ENCODE measurements around the gene SCRT2.

SCRT2 gene

DNA sequence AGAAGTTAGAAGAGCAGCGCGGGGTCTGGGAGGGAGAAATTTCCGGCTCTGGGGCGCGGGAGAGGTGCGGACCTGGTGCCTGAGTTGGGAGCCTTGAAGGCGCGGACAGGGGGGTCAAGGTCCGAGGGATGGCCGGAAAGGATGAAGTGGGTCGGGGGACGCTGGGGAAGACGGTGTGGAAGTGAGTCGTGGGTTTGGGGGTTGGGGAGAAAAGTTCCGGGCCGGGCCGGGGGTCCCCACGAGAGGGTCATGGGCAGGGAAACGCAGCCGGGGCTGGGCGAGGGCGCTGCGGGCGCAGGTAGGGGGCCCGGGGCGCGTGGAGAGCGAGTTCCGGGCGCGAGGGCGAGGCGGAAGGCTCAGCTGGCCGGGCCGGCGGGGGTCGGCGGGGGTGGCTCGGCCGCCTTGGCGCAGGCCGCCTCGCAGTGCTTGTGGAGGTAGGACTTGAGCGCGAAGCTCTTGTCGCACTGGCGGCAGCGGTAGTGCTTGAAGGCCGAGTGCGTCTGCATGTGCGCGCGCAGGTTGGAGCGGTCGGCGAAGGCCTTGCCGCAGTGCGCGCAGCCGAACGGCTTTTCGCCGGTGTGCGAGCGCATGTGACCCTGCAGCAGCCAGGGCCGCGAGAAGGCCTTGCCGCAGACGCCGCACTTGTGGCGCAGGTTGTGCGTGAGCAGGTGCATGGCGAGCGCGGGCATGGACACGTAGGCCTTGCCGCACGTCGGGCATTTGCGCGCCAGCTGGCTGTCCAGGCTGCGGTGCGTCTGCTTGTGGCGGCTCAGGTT is 12.1 kb downstream of the SCRT2 start:
- Histone ChIP-seq H3K4me3 (ENCODE audit: low read length) (no peak overlapping the region), H3K9me3 (ENCODE audit: low read length) (no peaks in the 10 kb centered on the region), H3K27me3 (ENCODE audit: insufficient read depth, low read length) (peaks cover 43% of the 10 kb centered on the region), H3K4me1 (ENCODE audit: insufficient read depth, low read length) (peaks cover 10% of the 10 kb centered on the region), H2AFZ (ENCODE audit: low read depth, low read length) (no peak overlapping the region), H3K36me3 (ENCODE audit: insufficient read depth, low read length) (no peaks in the 10 kb centered on the region)

DNA sequence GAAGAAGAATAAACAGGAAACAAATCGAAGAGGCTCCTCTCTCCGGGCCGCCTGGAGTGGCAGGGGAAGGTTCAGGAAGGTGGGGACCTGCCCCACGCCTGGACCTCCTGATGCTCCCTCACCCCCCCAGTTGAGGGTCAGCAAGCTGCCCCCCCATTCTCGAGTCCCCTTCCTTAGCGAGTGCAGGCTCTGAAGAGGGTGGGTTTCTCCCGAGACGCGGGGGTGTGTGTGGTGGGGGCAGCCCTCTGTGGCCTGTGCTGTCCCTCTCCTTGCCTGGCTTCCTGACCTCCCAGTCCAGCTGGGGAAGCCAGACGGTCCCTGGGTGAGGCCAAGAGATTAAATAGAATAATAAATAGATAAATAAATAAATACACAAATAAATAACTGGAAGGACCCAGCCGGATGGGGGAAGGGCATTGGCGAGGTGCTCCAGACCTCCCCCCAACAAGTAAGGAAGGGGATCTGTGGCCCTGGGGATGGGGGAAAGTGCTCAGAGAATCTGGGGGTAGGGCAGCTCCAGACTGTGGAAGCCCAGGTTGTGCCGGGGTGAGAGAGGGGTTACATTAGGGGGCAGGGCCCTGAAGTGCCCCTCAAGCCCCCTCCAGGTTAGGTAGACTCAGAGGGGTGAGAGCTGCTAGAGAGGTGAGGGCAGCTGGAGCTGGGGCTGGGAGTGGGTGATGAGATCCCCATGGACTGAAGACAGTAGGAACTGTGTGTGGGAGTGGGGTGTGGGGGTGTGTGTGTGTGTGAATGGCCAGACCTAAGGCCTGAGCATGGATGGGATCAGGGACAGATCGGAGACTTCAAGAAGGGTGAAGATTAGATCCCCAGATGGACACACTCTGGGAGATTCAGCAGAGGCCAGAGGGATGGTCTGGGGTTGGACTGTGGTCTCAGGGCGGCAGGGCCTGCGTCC is 13.1 kb downstream of the SCRT2 start:
- peaks cover 14% of the 10 kb centered on the region for H3K4me1 ChIP-seq (ENCODE audit: insufficient read depth, low read length)

DNA sequence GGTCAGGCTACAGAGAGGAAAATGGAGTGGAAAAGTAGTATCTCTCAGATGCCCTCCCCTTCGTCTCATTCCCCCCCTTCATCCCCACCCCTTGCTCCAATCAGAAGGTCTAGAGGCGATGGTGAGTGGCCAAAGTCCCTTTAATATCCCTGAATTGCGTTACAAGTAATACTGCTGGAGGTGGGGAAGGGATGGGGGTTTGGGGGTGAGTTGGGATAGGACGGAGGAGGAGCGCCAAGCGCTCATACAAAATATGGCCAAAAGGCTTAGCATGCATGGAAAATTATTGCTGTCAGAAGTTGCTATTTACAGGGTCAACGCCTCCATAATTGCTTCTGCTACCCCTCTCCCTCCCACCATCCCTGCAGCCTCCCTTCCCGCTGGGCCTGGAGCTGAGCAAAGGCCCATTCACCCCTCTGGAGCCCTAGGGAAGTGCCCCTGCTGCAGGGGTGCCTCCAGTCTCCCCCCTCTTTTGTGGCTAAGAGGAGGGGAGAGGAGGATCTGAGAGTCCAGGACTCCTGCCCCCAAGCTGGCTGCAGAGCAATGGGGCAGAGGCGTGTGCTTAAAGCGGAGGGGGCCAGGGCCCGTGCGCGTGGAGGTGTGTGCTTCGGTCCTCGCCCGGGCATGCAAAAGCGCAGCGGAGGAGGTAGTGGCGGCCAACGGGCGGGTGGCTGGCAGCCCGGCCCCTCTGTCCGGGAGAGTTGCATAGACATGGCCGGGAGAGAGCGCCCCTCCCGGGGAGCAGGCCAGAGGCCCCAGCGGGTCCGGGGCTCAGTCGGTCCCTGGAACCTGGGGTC is 13.9 kb downstream of the SCRT2 start:
- Histone ChIP-seq H3K9me3 (ENCODE audit: low read length) (no peaks in the 10 kb centered on the region), H3K36me3 (ENCODE audit: insufficient read depth, low read length) (no peaks in the 10 kb centered on the region), H3K4me1 (ENCODE audit: insufficient read depth, low read length) (peaks cover 14% of the 10 kb centered on the region), H3K4me3 (ENCODE audit: low read length) (no peak overlapping the region), H3K27me3 (ENCODE audit: insufficient read depth, low read length) (peaks cover 53% of the 10 kb centered on the region), H2AFZ (ENCODE audit: low read depth, low read length) (no peak overlapping the region)

More for the DNA sequence above, 13.1 kb downstream of the SCRT2 start:
- Histone ChIP-seq H3K4me3 (ENCODE audit: low read length) (no peak overlapping the region), H3K36me3 (ENCODE audit: insufficient read depth, low read length) (no peaks in the 10 kb centered on the region), H3K9me3 (ENCODE audit: low read length) (no peaks in the 10 kb centered on the region), H3K27me3 (ENCODE audit: insufficient read depth, low read length) (peaks cover 53% of the 10 kb centered on the region), H2AFZ (ENCODE audit: low read depth, low read length) (no peak overlapping the region)

DNA sequence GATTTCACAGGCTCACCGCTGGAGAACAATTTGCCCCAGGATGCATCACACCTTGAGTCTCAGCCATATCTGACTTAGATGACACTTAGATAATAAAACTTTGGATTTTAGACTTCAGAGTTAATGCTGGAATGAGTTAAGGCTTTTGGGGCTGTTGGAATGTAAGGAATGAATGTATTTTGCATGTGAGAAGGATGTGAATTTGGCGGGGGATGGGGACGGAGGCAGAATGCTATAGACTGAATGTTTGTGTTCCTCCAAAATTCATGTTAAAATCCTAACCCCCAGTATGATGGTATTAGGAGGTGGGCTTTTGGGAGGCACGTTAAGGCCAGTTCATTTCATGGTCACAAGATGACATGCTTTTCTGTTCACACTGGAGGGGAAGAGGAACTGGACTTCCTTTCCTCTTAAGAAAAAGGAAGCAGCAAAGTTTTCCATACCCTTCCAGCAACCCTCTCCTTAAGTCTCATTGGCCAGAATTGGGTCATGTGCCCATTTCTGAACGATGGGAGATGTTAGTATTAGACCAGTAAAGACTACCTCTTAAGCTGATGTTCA is 16.8 kb downstream of the SCRT2 start:
- H3K27me3 ChIP-seq (ENCODE audit: insufficient read depth, low read length), result peaks cover 38% of the 10 kb centered on the region
- no peaks in the 10 kb centered on the region for H3K36me3 ChIP-seq (ENCODE audit: insufficient read depth, low read length)
- no peak overlapping the region for H2AFZ ChIP-seq (ENCODE audit: low read depth, low read length)
- no peak overlapping the region for H3K4me3 ChIP-seq (ENCODE audit: low read length)
- H3K4me1 ChIP-seq (ENCODE audit: insufficient read depth, low read length), result peaks cover 15% of the 10 kb centered on the region
- no peaks in the 10 kb centered on the region for H3K9me3 ChIP-seq (ENCODE audit: low read length)

DNA sequence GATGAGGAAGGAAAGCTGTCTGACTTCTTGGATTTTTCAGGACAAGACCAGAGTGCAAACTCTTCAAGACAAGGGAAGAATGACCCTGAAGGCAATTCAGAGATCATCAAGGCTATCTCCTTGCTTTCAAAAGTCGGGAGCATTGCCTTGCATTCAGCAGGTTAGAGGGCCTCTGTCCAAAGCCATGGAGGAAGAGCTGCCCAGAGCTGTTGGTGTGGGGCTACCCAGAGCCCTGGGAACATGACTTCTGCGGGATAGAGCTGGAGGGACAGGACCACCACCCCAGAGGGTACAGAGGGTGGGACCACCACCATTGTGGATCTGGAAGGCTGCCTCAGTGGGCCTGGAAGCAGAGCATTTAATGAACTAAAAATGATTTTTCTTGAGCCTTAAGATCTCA is 17.4 kb downstream of the SCRT2 start:
- no peaks in the 10 kb centered on the region for H3K36me3 ChIP-seq (ENCODE audit: insufficient read depth, low read length)

DNA sequence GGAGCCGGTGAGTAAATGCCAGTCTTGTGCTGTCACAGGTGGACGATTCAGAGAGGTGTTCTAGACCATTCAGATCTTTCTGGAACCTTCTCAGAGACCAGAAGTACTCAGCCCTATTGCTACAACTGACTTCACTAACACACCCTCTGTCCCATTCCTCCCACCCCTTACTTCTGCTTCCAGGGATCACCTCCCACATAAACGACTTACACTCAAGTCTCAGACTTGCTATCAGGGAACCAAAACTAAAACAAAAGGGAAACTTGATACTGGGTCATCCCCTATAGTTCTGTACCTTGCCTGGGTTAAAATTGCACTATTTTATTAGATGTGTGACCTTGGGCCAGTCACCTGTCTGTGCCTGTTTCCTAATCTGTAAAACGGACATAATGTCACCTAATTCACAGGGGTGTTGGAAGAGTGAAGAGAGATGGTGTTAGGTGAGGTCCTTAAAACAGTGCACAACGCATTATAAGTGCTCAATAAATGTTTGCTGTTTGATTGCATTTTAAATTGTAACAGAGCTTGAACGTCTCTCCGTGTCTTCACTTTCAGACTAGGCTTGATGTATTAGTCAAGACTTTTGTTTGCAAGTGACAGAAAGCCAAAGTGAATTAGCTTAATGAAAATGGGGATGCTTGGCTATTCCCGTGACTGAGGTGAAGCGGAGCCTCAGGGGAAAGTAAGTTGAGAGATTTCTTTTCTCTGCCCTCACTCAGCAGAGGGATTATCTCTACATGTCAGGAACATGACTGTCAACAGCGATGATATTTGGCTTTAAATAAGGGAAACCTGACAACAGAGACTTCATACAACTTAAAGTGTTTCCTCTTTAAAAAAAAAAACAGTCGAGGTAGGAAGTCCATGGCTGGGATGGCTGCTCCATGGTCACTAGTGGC is 19.6 kb downstream of the SCRT2 start:
- Histone ChIP-seq H3K27me3 (ENCODE audit: insufficient read depth, low read length) (peaks cover 20% of the 10 kb centered on the region), H3K36me3 (ENCODE audit: insufficient read depth, low read length) (no peaks in the 10 kb centered on the region), H3K4me1 (ENCODE audit: insufficient read depth, low read length) (peaks cover 18% of the 10 kb centered on the region), H2AFZ (ENCODE audit: low read depth, low read length) (no peak overlapping the region), H3K4me3 (ENCODE audit: low read length) (no peak overlapping the region), H3K9me3 (ENCODE audit: low read length) (no peaks in the 10 kb centered on the region)

More for the DNA sequence above, 17.4 kb downstream of the SCRT2 start:
- Histone ChIP-seq H3K9me3 (ENCODE audit: low read length) (no peaks in the 10 kb centered on the region), H2AFZ (ENCODE audit: low read depth, low read length) (no peak overlapping the region), H3K27me3 (ENCODE audit: insufficient read depth, low read length) (peaks cover 38% of the 10 kb centered on the region), H3K4me1 (ENCODE audit: insufficient read depth, low read length) (peaks cover 18% of the 10 kb centered on the region), H3K4me3 (ENCODE audit: low read length) (no peak overlapping the region)

DNA sequence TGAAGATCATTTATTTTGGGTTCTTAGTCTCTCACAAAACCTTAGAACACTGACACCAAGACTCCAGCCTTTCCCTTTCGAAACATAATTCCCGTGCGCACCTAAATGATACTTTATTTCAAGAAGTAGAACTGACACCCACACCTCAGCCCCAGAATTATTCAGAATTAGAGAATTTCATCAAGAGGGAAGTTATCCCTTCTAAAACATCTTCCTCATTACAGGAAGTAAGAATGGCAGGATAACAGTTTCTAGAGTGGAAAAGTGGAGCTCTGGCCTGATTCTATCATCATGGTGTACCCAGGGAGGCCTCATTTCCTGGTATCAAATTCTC is 21.2 kb downstream of the SCRT2 start:
- Histone ChIP-seq H3K27me3 (ENCODE audit: insufficient read depth, low read length) (peaks cover 20% of the 10 kb centered on the region), H3K4me3 (ENCODE audit: low read length) (no peak overlapping the region), H2AFZ (ENCODE audit: low read depth, low read length) (no peak overlapping the region), H3K36me3 (ENCODE audit: insufficient read depth, low read length) (no peaks in the 10 kb centered on the region), H3K9me3 (ENCODE audit: low read length) (no peaks in the 10 kb centered on the region), H3K4me1 (ENCODE audit: insufficient read depth, low read length) (peaks cover 18% of the 10 kb centered on the region)

DNA sequence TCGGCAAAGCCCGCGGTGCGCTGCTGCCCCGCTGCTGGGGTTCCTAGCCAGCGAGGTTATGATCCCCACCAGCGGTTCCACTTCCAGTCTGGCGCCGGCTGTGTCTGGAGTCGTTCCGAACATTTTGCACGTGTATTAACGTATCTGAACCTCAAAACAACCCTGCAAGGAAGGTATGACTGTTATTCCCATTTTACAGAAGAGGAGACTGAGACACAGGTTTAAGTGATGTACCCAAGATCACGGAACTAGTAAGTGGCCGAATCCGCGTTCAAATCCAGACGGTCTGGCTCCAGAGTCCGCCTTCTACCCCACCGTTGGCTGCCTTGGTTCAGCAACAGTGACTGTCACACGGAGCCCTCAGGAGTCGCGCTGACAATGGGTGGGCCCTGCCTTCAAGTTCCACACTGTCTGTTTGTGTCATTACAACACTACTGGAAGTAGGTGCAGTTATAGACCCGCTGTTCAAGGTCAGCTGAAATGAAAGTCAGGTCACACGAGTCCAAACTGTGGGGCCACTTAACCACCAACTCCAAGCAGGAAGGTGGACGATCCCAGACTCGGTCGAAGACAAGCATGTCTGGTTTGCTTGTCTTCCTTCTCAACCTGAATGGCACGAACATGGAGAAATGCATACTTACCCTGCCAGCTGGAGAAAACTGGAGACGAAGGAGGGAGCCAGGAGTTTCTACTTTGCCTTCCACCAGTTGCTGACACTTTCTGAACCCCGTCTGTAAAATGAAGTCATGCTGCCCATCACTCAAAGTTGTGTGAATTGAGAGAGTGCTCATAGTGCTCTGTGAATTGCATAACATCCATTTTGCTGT is 21.8 kb downstream of the SCRT2 start:
- Histone ChIP-seq H3K36me3 (ENCODE audit: insufficient read depth, low read length) (peaks cover under 1% of the 10 kb centered on the region), H2AFZ (ENCODE audit: low read depth, low read length) (peak overlapping the region; percentile 84), H3K4me1 (ENCODE audit: insufficient read depth, low read length) (peaks cover 15% of the 10 kb centered on the region), H3K27me3 (ENCODE audit: insufficient read depth, low read length) (peaks cover 17% of the 10 kb centered on the region), H3K4me3 (ENCODE audit: low read length) (peak overlapping the region; percentile 69), H3K9me3 (ENCODE audit: low read length) (no peaks in the 10 kb centered on the region)

DNA sequence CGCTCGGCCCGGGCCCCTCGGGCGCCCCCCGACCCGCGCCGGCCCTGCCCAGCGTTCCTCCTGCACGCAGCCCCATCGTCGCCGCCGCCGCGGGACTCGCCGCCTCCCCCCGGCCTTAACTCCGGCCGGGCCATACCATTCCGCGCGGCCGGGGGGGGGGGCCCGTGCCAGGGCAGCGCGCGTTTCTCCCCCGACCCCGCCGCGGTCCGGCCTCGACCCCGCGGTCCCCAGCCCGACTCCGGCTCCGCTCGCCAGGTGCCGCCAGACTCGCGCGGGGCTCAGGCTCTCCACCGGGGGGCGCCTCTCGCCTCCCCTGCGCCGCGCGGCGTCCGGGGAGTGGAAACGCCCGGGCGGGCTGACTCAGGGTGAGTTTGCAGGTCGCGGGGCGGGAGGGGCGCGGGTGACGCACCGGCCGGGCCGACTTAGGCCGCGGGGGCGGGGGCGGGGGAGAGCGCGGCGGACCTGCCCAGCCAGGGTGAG is 22.5 kb downstream of the SCRT2 start, which contains the start of gene SRXN1:
SRXN1 (minus strand) TSS at position 91 of the 480 bp plus-strand sequence; CDS start at position 76, 15 bp downstream.
- Histone ChIP-seq H3K27me3 (ENCODE audit: insufficient read depth, low read length) (peaks cover 11% of the 10 kb centered on the region), H3K4me1 (ENCODE audit: insufficient read depth, low read length) (peaks cover 11% of the 10 kb centered on the region), H3K36me3 (ENCODE audit: insufficient read depth, low read length) (peaks cover 7% of the 10 kb centered on the region), H3K9me3 (ENCODE audit: low read length) (no peaks in the 10 kb centered on the region), H2AFZ (ENCODE audit: low read depth, low read length) (peak within 1 kb of the TSS; percentile 84), H3K4me3 (ENCODE audit: low read length) (peak within 1 kb of the TSS; percentile 69)

DNA sequence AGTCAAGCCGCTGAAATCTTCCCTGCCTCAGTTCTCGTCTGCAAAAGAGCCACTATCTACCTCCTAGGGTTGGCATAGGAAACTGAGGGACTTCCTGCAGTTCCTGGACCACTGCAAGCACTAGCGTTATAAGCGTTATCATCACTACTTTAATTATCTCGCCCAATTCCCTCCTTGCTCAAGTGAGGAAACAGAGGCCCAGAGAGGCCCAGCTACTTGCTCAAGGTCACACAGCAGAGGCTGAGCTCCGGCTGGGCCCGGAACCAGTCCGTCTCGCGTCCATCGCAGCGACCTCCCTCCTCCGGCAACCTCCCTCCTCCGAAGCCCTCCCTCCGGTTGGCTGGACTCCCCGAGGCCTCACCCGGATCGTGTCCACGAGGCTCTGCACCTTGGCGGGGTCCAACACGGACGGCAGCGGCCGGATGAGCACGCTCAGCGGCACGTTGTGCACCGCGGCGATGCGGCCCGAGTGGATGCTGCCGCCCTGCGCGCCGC is 22.9 kb downstream of the SCRT2 start:
- Histone ChIP-seq H2AFZ (ENCODE audit: low read depth, low read length) (peak overlapping the region; percentile 84), H3K27me3 (ENCODE audit: insufficient read depth, low read length) (peaks cover 7% of the 10 kb centered on the region), H3K4me1 (ENCODE audit: insufficient read depth, low read length) (peaks cover 10% of the 10 kb centered on the region)

More for the DNA sequence above, 22.9 kb downstream of the SCRT2 start:
- Histone ChIP-seq H3K4me3 (ENCODE audit: low read length) (peak overlapping the region; percentile 69), H3K36me3 (ENCODE audit: insufficient read depth, low read length) (peaks cover 12% of the 10 kb centered on the region), H3K9me3 (ENCODE audit: low read length) (peaks cover 2% of the 10 kb centered on the region)
